ENCODE data around the gene FRMPD4.

Gene FRMPD4

GRCh38 chrX:12237771-12238170 lies 99.5 kb downstream of the FRMPD4 start:
- H3K4me3 ChIP-seq (replicated peaks; ENCODE audit: low read depth, low read length): no peak overlapping the region
- no peak for DNase-seq (ENCODE audit: extremely low read depth, low read depth)
- TF ChIP-seq, protein P1, sequence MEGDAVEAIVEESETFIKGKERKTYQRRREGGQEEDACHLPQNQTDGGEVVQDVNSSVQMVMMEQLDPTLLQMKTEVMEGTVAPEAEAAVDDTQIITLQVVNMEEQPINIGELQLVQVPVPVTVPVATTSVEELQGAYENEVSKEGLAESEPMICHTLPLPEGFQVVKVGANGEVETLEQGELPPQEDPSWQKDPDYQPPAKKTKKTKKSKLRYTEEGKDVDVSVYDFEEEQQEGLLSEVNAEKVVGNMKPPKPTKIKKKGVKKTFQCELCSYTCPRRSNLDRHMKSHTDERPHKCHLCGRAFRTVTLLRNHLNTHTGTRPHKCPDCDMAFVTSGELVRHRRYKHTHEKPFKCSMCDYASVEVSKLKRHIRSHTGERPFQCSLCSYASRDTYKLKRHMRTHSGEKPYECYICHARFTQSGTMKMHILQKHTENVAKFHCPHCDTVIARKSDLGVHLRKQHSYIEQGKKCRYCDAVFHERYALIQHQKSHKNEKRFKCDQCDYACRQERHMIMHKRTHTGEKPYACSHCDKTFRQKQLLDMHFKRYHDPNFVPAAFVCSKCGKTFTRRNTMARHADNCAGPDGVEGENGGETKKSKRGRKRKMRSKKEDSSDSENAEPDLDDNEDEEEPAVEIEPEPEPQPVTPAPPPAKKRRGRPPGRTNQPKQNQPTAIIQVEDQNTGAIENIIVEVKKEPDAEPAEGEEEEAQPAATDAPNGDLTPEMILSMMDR (IDR thresholded peaks at IDR 0.05; ENCODE audit: low read depth, low read length, missing control alignments): no peak

DNA sequence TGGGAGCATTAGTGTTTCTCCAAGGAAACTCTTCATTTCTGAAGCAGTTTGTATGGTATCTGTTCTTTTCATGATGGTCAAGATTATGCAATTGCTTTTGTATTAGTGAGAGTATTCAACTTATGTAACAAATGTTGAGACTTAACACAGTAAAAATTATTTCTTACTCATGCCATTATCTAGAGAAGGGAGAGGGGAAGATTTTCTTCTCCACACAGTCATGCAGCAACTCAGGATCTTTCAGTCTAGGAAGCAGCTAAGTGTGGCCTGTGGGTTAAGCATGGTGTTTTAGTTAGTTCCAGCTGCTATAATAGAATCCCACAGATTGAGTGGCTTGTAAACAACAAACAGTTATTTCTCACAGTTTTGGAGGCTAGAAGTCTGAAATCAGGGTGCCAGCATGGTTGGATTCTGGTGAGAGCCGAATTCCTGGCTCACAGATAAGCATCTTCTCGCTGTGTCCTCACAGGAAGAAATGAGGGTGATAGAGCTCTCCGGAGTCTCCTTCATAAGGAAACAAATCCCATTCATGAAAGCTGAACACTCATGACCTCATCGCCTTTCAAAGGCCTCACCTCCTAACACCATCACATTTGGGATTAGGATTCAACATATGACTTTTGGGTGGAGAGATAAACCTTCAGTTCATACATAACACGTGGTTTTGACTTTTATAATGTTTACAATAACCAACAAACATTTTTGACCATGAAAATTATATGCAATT lies 101.2 kb downstream of the FRMPD4 start:
- TF ChIP-seq, protein P1 (IDR thresholded peaks at IDR 0.05; ENCODE audit: low read depth, low read length, missing control alignments): no peak
- DNase-seq (ENCODE audit: extremely low read depth, low read depth): no peak
- H3K4me3 ChIP-seq (replicated peaks; ENCODE audit: low read depth, low read length): no peak overlapping the region

DNA sequence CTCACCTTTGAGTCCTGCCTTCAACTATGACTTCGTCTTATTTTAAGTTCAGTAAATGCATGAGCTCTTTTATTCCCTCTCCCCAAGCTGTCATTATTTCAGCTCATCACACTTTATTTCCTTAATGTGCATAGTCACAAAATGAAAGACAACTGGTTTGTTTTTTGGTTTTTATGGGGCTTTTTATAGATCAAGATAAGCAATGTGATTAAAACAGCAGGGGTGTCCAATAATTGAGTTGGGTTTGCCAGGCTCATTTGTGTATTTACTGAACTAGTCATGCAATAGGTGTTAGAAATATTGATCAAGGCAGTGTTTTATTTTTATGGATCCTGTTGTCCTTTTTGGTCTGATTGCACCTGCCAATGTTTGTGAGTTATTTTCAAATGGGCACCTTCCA lies 102.2 kb downstream of the FRMPD4 start:
- DNase-seq (ENCODE audit: extremely low read depth, low read depth): no peak
- TF ChIP-seq, protein P1 (IDR thresholded peaks at IDR 0.05; ENCODE audit: low read depth, low read length, missing control alignments): no peak
- no peak overlapping the region for H3K4me3 ChIP-seq (replicated peaks; ENCODE audit: low read depth, low read length)

GRCh38 chrX:12241026-12241425 lies 102.8 kb downstream of the FRMPD4 start:
- no peak overlapping the region for H3K4me3 ChIP-seq (replicated peaks; ENCODE audit: low read depth, low read length)
- TF ChIP-seq, protein P1 (IDR thresholded peaks at IDR 0.05; ENCODE audit: low read depth, low read length, missing control alignments): no peak
- no peak for DNase-seq (ENCODE audit: extremely low read depth, low read depth)

GRCh38 chrX:12245650-12246645 lies 107.7 kb downstream of the FRMPD4 start:
- TF ChIP-seq, protein P1 (IDR thresholded peaks at IDR 0.05; ENCODE audit: low read depth, low read length, missing control alignments): no peak
- no peak for DNase-seq (ENCODE audit: extremely low read depth, low read depth)
- H3K4me3 ChIP-seq (replicated peaks; ENCODE audit: low read depth, low read length): no peak overlapping the region

DNA sequence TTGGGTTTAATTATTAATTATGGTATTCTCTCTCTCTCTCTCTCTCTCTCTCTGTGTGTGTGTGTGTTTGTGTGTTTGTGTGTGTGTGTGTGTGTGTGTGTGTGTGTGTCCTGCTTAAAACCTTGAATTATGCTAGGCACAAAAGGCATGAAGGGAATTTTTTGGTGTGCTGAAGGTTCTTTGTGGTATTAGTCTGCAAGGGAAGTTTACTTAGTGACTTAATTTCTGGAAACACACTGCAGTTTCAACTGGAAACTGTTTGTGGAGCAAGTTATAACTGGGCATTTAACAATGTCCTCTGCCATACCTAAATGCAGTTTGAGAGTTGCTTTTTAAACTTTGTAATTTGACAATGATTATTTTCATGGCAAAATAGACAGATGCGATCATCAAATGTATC lies 111.7 kb downstream of the FRMPD4 start:
- H3K4me3 ChIP-seq (replicated peaks; ENCODE audit: low read depth, low read length): no peak overlapping the region
- DNase-seq (ENCODE audit: extremely low read depth, low read depth): no peak
- TF ChIP-seq, protein P1 (IDR thresholded peaks at IDR 0.05; ENCODE audit: low read depth, low read length, missing control alignments): no peak
